OCI-LY3 (cell line): Measurements from ENCODE around the gene MRRF.

ENCODE experiments used
- H2AFZ ChIP-seq: fragments of 200-600, 300-600 bp; shearing (Covaris generic); 2 replicates; pipeline ENCODE4 v1.6.0; 2014; ENCODE audit warnings: antibody characterized with exemption, low read depth, low read length
- H3K27ac ChIP-seq: fragments of 200-600, 300-600 bp; sonication (generic); 2 replicates; pipeline ENCODE4 v1.5.1; 2014; ENCODE audit warnings: mild to moderate bottlenecking, low read length, moderate library complexity, mixed read lengths
- H3K27me3 ChIP-seq: fragments of 200-600, 300-600 bp; sonication (generic); 2 replicates; pipeline ENCODE4 v1.6.1; 2014; ENCODE audit warnings: low read depth, low read length, mixed read lengths
- H3K36me3 ChIP-seq: fragments of 200-600, 300-600 bp; sonication (generic); replicated peaks from 2 replicates; pipeline ENCODE3; 2014; ENCODE audit warnings: low read depth, low read length, mixed read lengths
- H3K4me1 ChIP-seq: fragments of 300-600, 200-600 bp; sonication (generic); 2 replicates; pipeline ENCODE4 v1.6.1; 2014; ENCODE audit warnings: low read length, mixed read lengths
- H3K4me2 ChIP-seq: fragments of 200-600, 300-600 bp; sonication (generic); 2 replicates; pipeline ENCODE4 v1.6.1; 2014; ENCODE audit warnings: low read length, mixed read lengths
- H3K4me3 ChIP-seq: fragments of 300-600, 200-600 bp; sonication (generic); 2 replicates; pipeline ENCODE4 v1.5.1; 2014; ENCODE audit warnings: antibody characterized with exemption, mild to moderate bottlenecking, low read length, moderate library complexity
- H3K79me2 ChIP-seq: fragments of 300-600, 200-600 bp; shearing (Covaris generic); 2 replicates; pipeline ENCODE4 v1.6.1; 2014; ENCODE audit warnings: mild to moderate bottlenecking, low read length, mixed read lengths
- H3K9ac ChIP-seq: fragments of 300-600, 200-600 bp; shearing (Covaris generic); 2 replicates; pipeline ENCODE4 v1.6.0; 2014; ENCODE audit warnings: mild to moderate bottlenecking, low read length, moderate library complexity
- H3K9me3 ChIP-seq: fragments of 200-600, 300-600 bp; shearing (Covaris generic); 2 replicates; pipeline ENCODE4 v1.6.1; 2014; ENCODE audit warnings: low read length, mixed read lengths; ENCODE audit not compliant: insufficient read depth
- H4K20me1 ChIP-seq: fragments of 200-600, 300-600 bp; sonication (generic); 2 replicates; pipeline ENCODE4 v1.6.1; 2016; ENCODE audit warnings: low read length, mixed read lengths; ENCODE audit not compliant: insufficient read depth
- CTCF ChIP-seq: fragments of 200-600, 300-600 bp; sonication (generic); IDR thresholded peaks from 2 replicates; pipeline ENCODE4 v1.5.1; 2014; ENCODE audit warnings: antibody characterized with exemption, low read length, low read depth
- EZH2phosphoT487 ChIP-seq: fragments of 200-600 bp; shearing (Covaris generic); IDR thresholded peaks from 2 replicates; pipeline ENCODE4 v1.6.1; 2018; ENCODE audit warnings: antibody characterized with exemption, mixed run types, low read depth

Gene MRRF

DNA sequence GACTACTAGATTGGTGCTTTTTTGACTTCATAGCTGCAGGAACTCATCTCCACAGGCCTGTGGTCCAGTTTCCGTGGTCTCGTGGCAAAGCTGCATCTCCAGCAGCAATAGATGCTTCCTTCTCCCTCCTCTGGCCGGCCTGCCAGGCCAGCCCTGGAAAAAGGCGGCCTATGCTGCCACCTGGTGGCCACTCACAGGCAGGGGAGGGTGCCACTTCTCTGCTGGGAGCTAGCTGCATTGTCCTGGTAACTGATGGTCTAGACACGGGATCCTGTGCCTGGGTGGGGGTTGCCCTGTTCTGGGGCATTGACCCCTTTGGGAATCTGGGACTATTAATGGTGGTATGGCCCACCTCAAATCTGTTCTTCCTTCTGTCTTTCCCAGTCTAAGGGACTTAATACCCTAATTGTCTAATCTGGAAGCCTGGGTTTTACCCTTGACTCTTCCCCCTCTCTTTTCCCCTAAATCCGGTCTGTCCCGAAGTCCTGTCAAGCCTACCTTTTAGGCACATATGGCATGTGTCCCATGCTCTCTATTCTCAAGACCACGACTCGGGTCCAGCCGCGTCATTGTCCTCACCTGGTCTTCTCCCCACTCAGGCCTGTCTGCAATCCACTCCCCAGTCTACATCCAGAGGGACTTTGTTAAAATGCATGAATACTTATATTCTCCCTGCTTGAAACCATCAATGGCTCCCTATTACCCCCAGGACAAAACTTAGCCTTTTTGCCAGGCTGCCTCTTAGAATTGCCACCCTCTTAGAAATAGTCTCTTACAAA, 86.1 kb downstream of the MRRF start:
- Histone ChIP-seq H2AFZ (no peak overlapping the region), H3K4me2 (no peak overlapping the region), H3K27ac (no peak overlapping the region), H4K20me1 (no peaks in the 10 kb centered on the region), H3K4me3 (no peak overlapping the region), H3K9ac (no peak overlapping the region), H3K4me1 (no peaks in the 10 kb centered on the region), H3K9me3 (peaks cover 4% of the 10 kb centered on the region; the same call in 1 of the 2 replicates), H3K79me2 (no peaks in the 10 kb centered on the region), H3K27me3 (peaks cover 5% of the 10 kb centered on the region), H3K36me3 (no peaks in the 10 kb centered on the region)
- peak; percentile 94 for TF ChIP-seq CTCF
- TF ChIP-seq EZH2phosphoT487, result no peak

GRCh38 chr9:122354536-122355199, 90.0 kb downstream of the MRRF start:
- Histone ChIP-seq H2AFZ (no peak overlapping the region), H3K9me3 (peaks cover 4% of the 10 kb centered on the region; the same call in 1 of the 2 replicates), H3K36me3 (no peaks in the 10 kb centered on the region), H3K4me1 (no peaks in the 10 kb centered on the region), H3K27ac (no peak overlapping the region), H3K27me3 (no peaks in the 10 kb centered on the region; the same call in 1 of the 2 replicates), H3K4me2 (no peak overlapping the region), H3K79me2 (no peaks in the 10 kb centered on the region), H3K4me3 (no peak overlapping the region), H3K9ac (no peak overlapping the region), H4K20me1 (no peaks in the 10 kb centered on the region)
- TF ChIP-seq CTCF (no peak), EZH2phosphoT487 (no peak)

GRCh38 chr9:122355336-122355875, 90.7 kb downstream of the MRRF start:
- H3K4me2 ChIP-seq, result no peak overlapping the region
- H4K20me1 ChIP-seq, result no peaks in the 10 kb centered on the region
- no peak for TF ChIP-seq EZH2phosphoT487
- TF ChIP-seq CTCF, result no peak
- no peak overlapping the region for H2AFZ ChIP-seq
- H3K4me3 ChIP-seq, result no peak overlapping the region
- H3K27ac ChIP-seq, result no peak overlapping the region
- no peaks in the 10 kb centered on the region for H3K27me3 ChIP-seq
- no peaks in the 10 kb centered on the region for H3K4me1 ChIP-seq
- H3K79me2 ChIP-seq, result no peaks in the 10 kb centered on the region
- no peaks in the 10 kb centered on the region for H3K36me3 ChIP-seq
- no peak overlapping the region for H3K9ac ChIP-seq
- peaks cover 4% of the 10 kb centered on the region; the same call in 1 of the 2 replicates for H3K9me3 ChIP-seq

DNA sequence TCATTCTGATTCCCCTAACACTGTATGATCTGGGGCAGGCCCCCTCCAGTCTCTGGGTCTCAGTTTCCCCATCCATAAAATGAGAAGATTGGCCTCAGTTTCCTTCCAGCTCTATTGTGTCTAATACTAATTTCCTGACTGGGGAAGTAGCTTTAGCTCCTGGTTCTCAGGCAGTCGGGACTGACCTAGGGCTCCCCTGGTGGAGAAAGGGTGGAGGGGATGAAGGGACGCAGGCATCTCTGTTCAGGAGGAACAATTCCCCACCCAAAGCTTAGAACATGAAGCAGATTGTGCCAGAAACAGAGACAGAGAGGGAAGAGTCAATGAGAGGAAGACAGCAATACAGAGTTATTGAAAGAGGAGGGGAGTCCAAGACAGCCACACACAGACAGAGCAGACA, 91.9 kb downstream of the MRRF start:
- Histone ChIP-seq H3K4me1 (no peaks in the 10 kb centered on the region), H3K27ac (no peak overlapping the region), H3K36me3 (no peaks in the 10 kb centered on the region), H3K9ac (no peak overlapping the region), H3K4me2 (no peak overlapping the region), H4K20me1 (no peaks in the 10 kb centered on the region), H2AFZ (no peak overlapping the region), H3K9me3 (peaks cover 4% of the 10 kb centered on the region; the same call in 1 of the 2 replicates), H3K27me3 (no peaks in the 10 kb centered on the region), H3K4me3 (no peak overlapping the region), H3K79me2 (no peaks in the 10 kb centered on the region)
- TF ChIP-seq CTCF, result 0 out of 2 replicates have a peak, but pooled peaks have one; percentile 9
- no peak for TF ChIP-seq EZH2phosphoT487
